Amygdala (tissue), 56 donors: ENCODE data around the gene EPB41L4A.
A peak's percentile ranks its signal among the peaks of the same experiment; 100 is the strongest.
"Not testable (repeated sequence)": the region's sequence is repeated elsewhere in the genome, so short reads cannot be mapped to it uniquely, and the experiment has no call there.

Source experiments
- DNase-seq, 56 donors: peaks; one replicate each; lab custom pipeline; 2025; lab: John Stamatoyannopoulos, UW

The EPB41L4A gene

GRCh38 chr5:112264151-112264550, 154.9 kb downstream of the EPB41L4A start:
- no peak for DNase-seq

- DNase-seq = no peak
These were observed 155.6 kb downstream of the EPB41L4A start for GRCh38 chr5:112263469-112263868.

GRCh38 chr5:112258571-112258970, 160.5 kb downstream of the EPB41L4A start:
- DNase-seq = no peak

GRCh38 chr5:112257976-112258375, 161.1 kb downstream of the EPB41L4A start:
- DNase-seq = no peak

- no peak for DNase-seq
These were observed 162.1 kb downstream of the EPB41L4A start for GRCh38 chr5:112257005-112257404.

GRCh38 chr5:112254303-112254702, 164.8 kb downstream of the EPB41L4A start:
- no peak for DNase-seq

GRCh38 chr5:112253478-112254250, 165.4 kb downstream of the EPB41L4A start:
- no peak for DNase-seq

GRCh38 chr5:112250551-112250950, 168.5 kb downstream of the EPB41L4A start:
- DNase-seq = no peak

- no peak for DNase-seq
These were observed 170.5 kb downstream of the EPB41L4A start for GRCh38 chr5:112248623-112249022.

- DNase-seq = no peak
These were observed 171.1 kb downstream of the EPB41L4A start for GRCh38 chr5:112247960-112248359.

- no peak for DNase-seq
These were observed 173.4 kb downstream of the EPB41L4A start for GRCh38 chr5:112245656-112246055.

GRCh38 chr5:112239996-112240395, 179.1 kb downstream of the EPB41L4A start:
- no peak for DNase-seq

GRCh38 chr5:112238473-112238872, 180.6 kb downstream of the EPB41L4A start:
- peak in 2 of 56 donors; percentile 1 to 13 for DNase-seq

GRCh38 chr5:112237456-112237855, 181.6 kb downstream of the EPB41L4A start:
- DNase-seq = no peak

GRCh38 chr5:112234000-112234399, 185.1 kb downstream of the EPB41L4A start:
- DNase-seq = no peak

GRCh38 chr5:112232667-112233066, 186.4 kb downstream of the EPB41L4A start:
- no peak for DNase-seq

- no peak for DNase-seq
These were observed 188.5 kb downstream of the EPB41L4A start for GRCh38 chr5:112230606-112231005.

- peak in 13 of 56 donors; percentile 1 to 35 (median 6) for DNase-seq
These were observed 190.4 kb downstream of the EPB41L4A start for GRCh38 chr5:112228667-112229066.

- DNase-seq = no peak
These were observed 191.0 kb downstream of the EPB41L4A start for GRCh38 chr5:112227911-112228631.

GRCh38 chr5:112226215-112226614, 192.9 kb downstream of the EPB41L4A start:
- no peak for DNase-seq

- not testable (repeated sequence) for DNase-seq
These were observed 196.1 kb downstream of the EPB41L4A start for GRCh38 chr5:112222997-112223396.

- DNase-seq = no peak
These were observed 197.9 kb downstream of the EPB41L4A start for GRCh38 chr5:112221128-112221527.
